Body of pancreas (tissue), 4 donors: ENCODE results near the gene ATRX. TPM values are rescaled to one million over a fixed set of nuclear protein-coding genes. Genes with fewer than 3 reads are reported as not detected.
"Not testable (repeated sequence)": the region's sequence is repeated elsewhere in the genome, so short reads cannot be mapped to it uniquely, and the experiment has no call there.

Experiments
- ATAC-seq: fragments of 150-250 bp; one replicate; pipeline ENCODE4 v1.9.1; 2016
- DNase-seq, 4 donors: peaks; one replicate each; pipeline ENCODE4 v3.0.0-alpha.2; 2019
- H3K27ac ChIP-seq, 4 donors: fragments of 200-600 bp; sonication (generic); 1 replicate in 3 of 4; 2 replicates in 1 of 4; pipeline versions ENCODE4 v1.5.1 to v1.6.1; 2016 to 2019; ENCODE audit warnings: mild to moderate bottlenecking in 1 of 4, mixed read lengths in 1 of 4, moderate library complexity in 1 of 4
- H3K27me3 ChIP-seq, 2 donors: fragments of 200-600 bp; sonication (generic); one replicate each; pipeline ENCODE4 v1.6.0; 2016; ENCODE audit warnings: mild to moderate bottlenecking in 1 of 2
- H3K36me3 ChIP-seq, 2 donors: fragments of 200-600 bp; sonication (generic); replicated peaks in 1 of 2; 2 replicates each; pipeline ENCODE4 v1.5.1; 2016; ENCODE audit warnings: low read depth in 2 of 2; ENCODE audit not compliant: insufficient read depth in 1 of 2
- H3K4me1 ChIP-seq: fragments of 200-600 bp; sonication (generic); one replicate; pipeline ENCODE4 v1.6.0; 2016
- H3K4me3 ChIP-seq, 2 donors: fragments of 200-600 bp; sonication (generic); 1 replicate in 1 of 2; 2 replicates in 1 of 2; pipeline ENCODE4 v1.5.1; 2016 to 2019
- H3K9me3 ChIP-seq, 3 donors: fragments of 200-600 bp; sonication (generic); 1 replicate in 2 of 3; 2 replicates in 1 of 3; pipeline ENCODE4 v1.5.1; 2016
- CTCF ChIP-seq, 7 experiments: fragments of 450-650 bp in 4 of 7; fragments of 200-600 bp in 3 of 7; sonication (generic) in 3 of 7; IDR thresholded peaks; one replicate each; pipeline ENCODE4 v1.5.1; 2016 to 2019; ENCODE audit warnings: antibody characterized with exemption in 7 of 7
- POLR2A ChIP-seq, 3 donors: fragments of 450-650 bp; IDR thresholded peaks; one replicate each; pipeline ENCODE4 v1.6.1; 2016; ENCODE audit warnings: antibody characterized with exemption in 3 of 3, mild to moderate bottlenecking in 2 of 3
- WGBS, 2 donors: methylation state at CpG; one replicate each; pipeline ENCODE4 v1.1.5; 2017; 5-methylcytosine and 5-hydroxymethylcytosine counted together
- intact Hi-C: fragments of 100-400 bp; cut with DNase I; formaldehyde crosslinking; loops from one replicate; pipeline ENCODE4 v1.15.1; 2023
- total RNA-seq, 2 donors: library from RNA; depleted of rRNA; stranded (reverse); fragments of >200 nt; gene quantifications; one replicate each; pipeline ENCODE4 v1.1.0, GENCODE V29; 2016

ATRX gene
- total RNA-seq, 2 donors from 2014 or later = 73.4 to 74.5 TPM

- TF ChIP-seq CTCF (IDR thresholded peaks at IDR 0.05) (no peak), POLR2A (IDR thresholded peaks at IDR 0.05) (no peak)
- DNase-seq (no peak), ATAC-seq (no peak)
- Histone ChIP-seq H3K4me3 (no peak overlapping the region), H3K27me3 (no peaks in the 10 kb centered on the region), H3K4me1 (no peaks in the 10 kb centered on the region), H3K27ac (no peak overlapping the region), H3K9me3 (no peaks in the 10 kb centered on the region), H3K36me3 (no peaks in the 10 kb centered on the region)
- intact Hi-C loops = no loop called here
- WGBS, 2 donors = 27 to 33% methylated on average over 2 of the region's 2 CpGs
These were observed 94.1 kb downstream of the ATRX start for GRCh38 chrX:77691916-77692315.

- Histone ChIP-seq H3K27ac (no peak overlapping the region), H3K4me3 (no peak overlapping the region), H3K36me3 (no peaks in the 10 kb centered on the region), H3K9me3 (no peaks in the 10 kb centered on the region), H3K27me3 (no peaks in the 10 kb centered on the region), H3K4me1 (no peaks in the 10 kb centered on the region)
- WGBS, 2 donors = 11 to 27% methylated on average over 1 of the region's 1 CpG
- ATAC-seq (no peak), DNase-seq (no peak)
- intact Hi-C loops = no loop called here
- no peak for TF ChIP-seq CTCF (IDR thresholded peaks at IDR 0.05)
- TF ChIP-seq POLR2A (IDR thresholded peaks at IDR 0.05) = no peak
These were observed 96.6 kb downstream of the ATRX start for GRCh38 chrX:77689376-77689775.

GRCh38 chrX:77685683-77686082, 100.3 kb downstream of the ATRX start:
- H3K4me3 ChIP-seq, H3K9me3 ChIP-seq, ATAC-seq, intact Hi-C loops, H3K36me3 ChIP-seq, H3K27ac ChIP-seq, H3K4me1 ChIP-seq, DNase-seq, H3K27me3 ChIP-seq: not testable (repeated sequence)
- WGBS, 2 donors = 92 to 93% methylated on average over 1 of the region's 1 CpG

- no peak overlapping the region for H3K27ac ChIP-seq
- no peak overlapping the region for H3K4me3 ChIP-seq
- H3K27me3 ChIP-seq = no peaks in the 10 kb centered on the region
- TF ChIP-seq CTCF (IDR thresholded peaks at IDR 0.05) = no peak
- no peaks in the 10 kb centered on the region for H3K9me3 ChIP-seq
- no peaks in the 10 kb centered on the region for H3K36me3 ChIP-seq
- DNase-seq (no peak), ATAC-seq (no peak)
- WGBS, 2 donors = 82 to 100% methylated on average over 1 of the region's 1 CpG
- no peaks in the 10 kb centered on the region for H3K4me1 ChIP-seq
- intact Hi-C loops = no loop called here
These were observed 106.9 kb downstream of the ATRX start for GRCh38 chrX:77679144-77679543.

- WGBS, 2 donors = 95 to 96% methylated on average over 3 of the region's 3 CpGs
- Histone ChIP-seq H3K27me3 (no peaks in the 10 kb centered on the region), H3K36me3 (no peaks in the 10 kb centered on the region), H3K27ac (no peak overlapping the region), H3K4me3 (no peak overlapping the region), H3K4me1 (no peaks in the 10 kb centered on the region), H3K9me3 (no peaks in the 10 kb centered on the region)
- DNase-seq (no peak), ATAC-seq (no peak)
- intact Hi-C loops = no loop called here
- TF ChIP-seq CTCF (IDR thresholded peaks at IDR 0.05) (no peak), POLR2A (IDR thresholded peaks at IDR 0.05) (no peak)
These were observed 110.0 kb downstream of the ATRX start for GRCh38 chrX:77675986-77676385.
